ENCODE measurements around the gene LRP8. TPM values are rescaled to one million over a fixed set of nuclear protein-coding genes. Genes with fewer than 3 reads are reported as not detected.

LRP8 gene
- total and polyA plus RNA-seq, 2 experiments from 2014 or later = 27.8 to 71.1 TPM

DNA sequence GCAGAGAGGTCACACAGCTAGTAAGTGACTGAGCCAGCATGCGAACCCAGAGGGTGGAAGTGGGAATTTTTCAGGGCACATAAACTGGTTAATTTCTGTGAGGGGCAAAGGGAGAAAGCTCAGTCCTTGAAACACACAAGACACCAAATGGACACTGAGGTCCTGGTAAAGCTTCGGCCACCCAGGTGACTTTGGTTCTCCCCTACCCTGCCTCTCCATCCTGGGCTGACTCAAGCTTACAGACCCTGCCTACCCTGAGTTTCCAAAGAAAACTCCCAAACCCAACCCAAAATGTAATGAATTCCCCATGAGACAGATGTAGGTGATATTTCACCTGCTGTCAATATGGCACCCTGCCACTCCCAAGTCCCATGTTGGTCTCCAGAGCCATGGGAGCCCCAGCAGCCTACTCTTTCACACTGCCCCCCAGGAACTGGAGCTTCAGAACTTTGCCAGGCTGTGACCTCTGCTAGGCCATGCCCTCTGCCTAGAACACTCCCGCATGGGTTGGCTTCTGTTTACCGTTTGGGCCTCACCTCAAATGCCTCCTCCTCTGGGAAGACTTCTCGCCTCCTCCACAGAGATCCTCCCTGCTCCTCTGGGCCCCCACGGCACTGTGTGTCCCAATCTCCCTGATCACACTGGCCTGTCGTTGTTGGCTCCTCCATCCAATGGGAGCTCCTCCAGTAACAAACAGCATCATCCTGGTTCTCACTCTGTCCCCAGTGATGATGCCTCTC, 3.7 kb upstream of the LRP8 start:
- Histone ChIP-seq H3K27ac (ENCODE audit: low read depth) (no peak overlapping the region), H3K36me3 (ENCODE audit: insufficient read depth) (no peaks in the 10 kb centered on the region; the same call in 1 of the 2 replicates), H3K79me2 (replicated peaks; ENCODE audit: insufficient read depth) (0 out of 2 replicates have a peak, but pooled peaks cover 4% of the 10 kb centered on the region), H3K4me3 (no peak overlapping the region), H3K4me2 (no peak overlapping the region), H3K4me1 (ENCODE audit: insufficient read depth) (no peaks in the 10 kb centered on the region), H3K27me3 (ENCODE audit: insufficient read depth) (no peaks in the 10 kb centered on the region), H3K9me2 (ENCODE audit: insufficient read depth) (no peaks in the 10 kb centered on the region), H4K20me1 (replicated peaks; ENCODE audit: insufficient read depth) (no peaks in the 10 kb centered on the region), H3F3A (replicated peaks; ENCODE audit: low read depth) (no peaks in the 10 kb centered on the region), H2AFZ (no peak overlapping the region)
- Mint-ChIP-seq H3K36me3 (ENCODE audit: low read depth) (peaks cover 12% of the 10 kb centered on the region), H3K4me3 (no peak overlapping the region; the same call in 2 of the 3 replicates), H3K9me3 (no peaks in the 10 kb centered on the region; the same call in 2 of the 3 replicates), H3K4me1 (peaks cover 6% of the 10 kb centered on the region; the same call in 2 of the 3 replicates), H3K27me3 (ENCODE audit: insufficient read depth, low read depth, poor library complexity) (peaks cover 14% of the 10 kb centered on the region), H3K27ac (no peak overlapping the region)
- DNase-seq (ENCODE audit: low spot score) (no peak), ATAC-seq (no peak)
- no peak for TF ChIP-seq ZNF331 (CRISPR knock-in tag; IDR thresholded peaks at IDR 0.05; ENCODE audit: low read depth)
- no peak for TF ChIP-seq EZH2 (IDR thresholded peaks at IDR 0.05; ENCODE audit: low read depth, unreplicated experiment)
- TF ChIP-seq ZNF462 (CRISPR knock-in tag; IDR thresholded peaks at IDR 0.05) = no peak
- TF ChIP-seq REST (IDR thresholded peaks at IDR 0.05; ENCODE audit: unreplicated experiment) = no peak
- no peak for TF ChIP-seq NANOG (IDR thresholded peaks at IDR 0.05; ENCODE audit: borderline replicate concordance)
- no peak for TF ChIP-seq CREB1 (CRISPR knock-in tag; IDR thresholded peaks at IDR 0.05; ENCODE audit: low read depth)
- no peak for TF ChIP-seq ETS1 (IDR thresholded peaks at IDR 0.05)
- TF ChIP-seq, protein P1, sequence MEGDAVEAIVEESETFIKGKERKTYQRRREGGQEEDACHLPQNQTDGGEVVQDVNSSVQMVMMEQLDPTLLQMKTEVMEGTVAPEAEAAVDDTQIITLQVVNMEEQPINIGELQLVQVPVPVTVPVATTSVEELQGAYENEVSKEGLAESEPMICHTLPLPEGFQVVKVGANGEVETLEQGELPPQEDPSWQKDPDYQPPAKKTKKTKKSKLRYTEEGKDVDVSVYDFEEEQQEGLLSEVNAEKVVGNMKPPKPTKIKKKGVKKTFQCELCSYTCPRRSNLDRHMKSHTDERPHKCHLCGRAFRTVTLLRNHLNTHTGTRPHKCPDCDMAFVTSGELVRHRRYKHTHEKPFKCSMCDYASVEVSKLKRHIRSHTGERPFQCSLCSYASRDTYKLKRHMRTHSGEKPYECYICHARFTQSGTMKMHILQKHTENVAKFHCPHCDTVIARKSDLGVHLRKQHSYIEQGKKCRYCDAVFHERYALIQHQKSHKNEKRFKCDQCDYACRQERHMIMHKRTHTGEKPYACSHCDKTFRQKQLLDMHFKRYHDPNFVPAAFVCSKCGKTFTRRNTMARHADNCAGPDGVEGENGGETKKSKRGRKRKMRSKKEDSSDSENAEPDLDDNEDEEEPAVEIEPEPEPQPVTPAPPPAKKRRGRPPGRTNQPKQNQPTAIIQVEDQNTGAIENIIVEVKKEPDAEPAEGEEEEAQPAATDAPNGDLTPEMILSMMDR (conservative IDR thresholded peaks at IDR 0.05; ENCODE audit: low read depth in 2 of 2) = no peak
